Measurements from ENCODE around the gene MIEN1. TPM values are rescaled to one million over a fixed set of nuclear protein-coding genes. Genes with fewer than 3 reads are reported as not detected.

Gene MIEN1
- polyA plus RNA-seq, 2 of the 4 experiments (the other 2 are of a cell fraction) = 63.9 to 85.5 TPM

GRCh38 chr17:39719563-39720355 lies 10.6 kb downstream of the MIEN1 start (continued):
- TF ChIP-seq HMGXB4 (CRISPR knock-in tag; IDR thresholded peaks at IDR 0.05; ENCODE audit: borderline replicate concordance) = no peak
- TF ChIP-seq HOXB5 (CRISPR knock-in tag; IDR thresholded peaks at IDR 0.05) = no peak
- TF ChIP-seq HOXB13 (CRISPR knock-in tag; IDR thresholded peaks at IDR 0.05; ENCODE audit: low read depth) = no peak

- no peak overlapping the region for H3K4me3 ChIP-seq
- ChIA-PET POLR2A (no interaction called here), CTCF (interaction anchor here (1.0 to 4.9 kb wide), 5 partner anchors 9 to 28 kb away, joined by 3 to 43 read pairs (median 5); partner anchors contain the start of genes ERBB2 and MIEN1)
- no peak overlapping the region for H3K4me2 ChIP-seq
- FAIRE-seq (no peak), ATAC-seq (no peak), DNase-seq (ENCODE audit: low read depth in 1 of 2, low spot score in 1 of 2) (no peak)
- no peak for TF ChIP-seq SMC3 (IDR thresholded peaks at IDR 0.05)
- no peak for TF ChIP-seq HES2 (IDR thresholded peaks at IDR 0.05)
- TF ChIP-seq EHMT2 (IDR thresholded peaks at IDR 0.05; ENCODE audit: low read depth) = no peak
- no peak for TF ChIP-seq RARB (CRISPR knock-in tag; IDR thresholded peaks at IDR 0.05)
- no peak for TF ChIP-seq TP53 (CRISPR knock-in tag; IDR thresholded peaks at IDR 0.05)
- no peak for TF ChIP-seq NFE2L2 (conservative IDR thresholded peaks at IDR 0.05; ENCODE audit: low read length)
- TF ChIP-seq ZSCAN20 (CRISPR knock-in tag; IDR thresholded peaks at IDR 0.05) = no peak
- no peak for TF ChIP-seq CTCF (IDR thresholded peaks at IDR 0.05)
- no peak for TF ChIP-seq MYC (IDR thresholded peaks at IDR 0.05; ENCODE audit: borderline replicate concordance, low read length)
- TF ChIP-seq JUNB (IDR thresholded peaks at IDR 0.05) = no peak
- TF ChIP-seq RAD21 (conservative IDR thresholded peaks at IDR 0.05 in 1 of 2, IDR thresholded peaks at IDR 0.05 in 1 of 2) = no peak
- no peak for TF ChIP-seq BHLHE40 (IDR thresholded peaks at IDR 0.05; ENCODE audit: low read depth, low read length)
- TF ChIP-seq ZC3H11A (IDR thresholded peaks at IDR 0.05) = no peak
- no peak for TF ChIP-seq KDM1A (IDR thresholded peaks at IDR 0.05; ENCODE audit: low read depth)
- no peak for TF ChIP-seq ATOH8 (CRISPR knock-in tag; IDR thresholded peaks at IDR 0.05; ENCODE audit: low read depth)
- TF ChIP-seq CBX8 (IDR thresholded peaks at IDR 0.05) = no peak
- TF ChIP-seq RNF2 (IDR thresholded peaks at IDR 0.05; ENCODE audit: borderline replicate concordance, low read depth) = no peak
- TF ChIP-seq ZNF302 (CRISPR knock-in tag; IDR thresholded peaks at IDR 0.05) = no peak
- no peak for TF ChIP-seq EP300 (IDR thresholded peaks at IDR 0.05)
- H3K9me3 ChIP-seq = no peaks in the 10 kb centered on the region
- 91% methylated on average over 6 of the region's 6 CpGs for WGBS (ENCODE audit: missing lambda C conversion rate)
- no peaks in the 10 kb centered on the region for H3K4me1 ChIP-seq
- no peak overlapping the region for H3K27ac ChIP-seq
These were observed 12.7 kb downstream of the MIEN1 start for GRCh38 chr17:39717660-39718059.

Measured in A549 (cell line).